Esophagus squamous epithelium (tissue), 4 donors: ENCODE results near the gene POR.

Experiments
- CTCF ChIP-seq, 6 experiments: fragments of 450-650 bp in 4 of 6; fragments of 200-600 bp in 2 of 6; sonication (generic) in 2 of 6; IDR thresholded peaks; one replicate each; pipeline ENCODE4 v1.5.1; 2016 to 2019; ENCODE audit warnings: antibody characterized with exemption in 6 of 6, mild to moderate bottlenecking in 4 of 6, moderate library complexity in 4 of 6
- POLR2A ChIP-seq, 4 donors: fragments of 450-650 bp; IDR thresholded peaks; one replicate each; pipeline ENCODE4 v1.6.1; 2017; ENCODE audit warnings: antibody characterized with exemption in 4 of 4, mild to moderate bottlenecking in 4 of 4, moderate library complexity in 3 of 4

- TF ChIP-seq CTCF (IDR thresholded peaks at IDR 0.05), result no peak
- no peak for TF ChIP-seq POLR2A (IDR thresholded peaks at IDR 0.05)
Observed at GRCh38 chr7:76000566-76000965, 85.6 kb downstream of the POR start.
